CD14-positive monocyte (primary cell): ENCODE data around the gene SYNDIG1. TPM values are rescaled to one million over a fixed set of nuclear protein-coding genes. Genes with fewer than 3 reads are reported as not detected.

Source experiments
- DNase-seq, 3 donors: peaks; one replicate each; pipeline ENCODE4 v3.0.0-alpha.2; 2011 to 2022
- H2AFZ ChIP-seq: 2 replicates; pipeline ENCODE4 v1.6.0; 2012; ENCODE audit warnings: mild to moderate bottlenecking, low read depth, low read length, inconsistent platforms; ENCODE audit not compliant: insufficient read depth, poor library complexity, severe bottlenecking
- H3K27ac ChIP-seq, 2 donors: 1 replicate in 1 of 2; 2 replicates in 1 of 2; pipeline ENCODE4 v1.5.1; 2012 to 2013; ENCODE audit warnings: low read length in 2 of 2, control low read depth in 1 of 2, inconsistent platforms in 1 of 2, low read depth in 1 of 2, mild to moderate bottlenecking in 1 of 2
- H3K27me3 ChIP-seq, 2 donors: one replicate each; pipeline versions ENCODE4 v1.6.0 to v1.6.1; 2011 to 2013; ENCODE audit warnings: low read length in 2 of 2; ENCODE audit not compliant: control insufficient read depth in 2 of 2, insufficient read depth in 2 of 2
- H3K36me3 ChIP-seq, 2 donors: replicated peaks in 1 of 2; 1 replicate in 1 of 2; 2 replicates in 1 of 2; pipeline versions ENCODE4 v1.5.1 to v1.6.1; 2012 to 2013; ENCODE audit warnings: low read length in 2 of 2, control low read depth in 1 of 2, inconsistent platforms in 1 of 2, mild to moderate bottlenecking in 1 of 2; ENCODE audit not compliant: insufficient read depth in 2 of 2, control insufficient read depth in 1 of 2
- H3K4me1 ChIP-seq, 2 donors: 1 replicate in 1 of 2; 2 replicates in 1 of 2; pipeline versions ENCODE4 v1.5.1 to v1.6.1; 2012 to 2013; ENCODE audit warnings: low read length in 2 of 2, control low read depth in 1 of 2, inconsistent platforms in 1 of 2, mild to moderate bottlenecking in 1 of 2, moderate library complexity in 1 of 2; ENCODE audit not compliant: insufficient read depth in 2 of 2, control insufficient read depth in 1 of 2
- H3K4me2 ChIP-seq: replicated peaks from 2 replicates; pipeline ENCODE3; 2012; ENCODE audit warnings: low read length, moderate library complexity, mild to moderate bottlenecking; ENCODE audit not compliant: poor library complexity, severe bottlenecking; ENCODE audit errors: extremely low read depth
- H3K4me3 ChIP-seq, 3 experiments: fragments of 200-600 bp in 1 of 3; sonication (generic) in 1 of 3; replicated peaks in 1 of 3; 1 replicate in 2 of 3; 2 replicates in 1 of 3; pipeline ENCODE4 v1.5.1; 2011 to 2013; ENCODE audit warnings: low read length in 3 of 3, mild to moderate bottlenecking in 3 of 3, control low read depth in 2 of 3, low read depth in 2 of 3, inconsistent platforms in 1 of 3, moderate library complexity in 1 of 3
- H3K79me2 ChIP-seq: 2 replicates; pipeline ENCODE4 v1.6.0; 2012; ENCODE audit warnings: mild to moderate bottlenecking, control low read depth, inconsistent platforms, low read length, moderate library complexity; ENCODE audit not compliant: insufficient read depth
- H3K9ac ChIP-seq: 2 replicates; pipeline ENCODE4 v1.6.0; 2017; ENCODE audit warnings: low read length, mild to moderate bottlenecking; ENCODE audit not compliant: insufficient read depth, poor library complexity, severe bottlenecking
- H3K9me3 ChIP-seq, 2 donors: replicated peaks in 1 of 2; 1 replicate in 1 of 2; 2 replicates in 1 of 2; pipeline versions ENCODE4 v1.5.1 to v1.6.1; 2012 to 2013; ENCODE audit warnings: low read length in 2 of 2, control low read depth in 1 of 2; ENCODE audit not compliant: control insufficient read depth in 1 of 2, insufficient read depth in 1 of 2
- H4K20me1 ChIP-seq: 2 replicates; pipeline ENCODE4 v1.6.0; 2012; ENCODE audit warnings: mild to moderate bottlenecking, low read length, control low read depth, moderate library complexity; ENCODE audit not compliant: insufficient read depth
- H3K27ac Mint-ChIP-seq, 7 donors: one replicate each; pipeline ENCODE4 v1.8.0; 2020; ENCODE audit warnings: mild to moderate bottlenecking in 7 of 7, mixed read lengths in 7 of 7, moderate library complexity in 6 of 7, inconsistent platforms in 2 of 7
- H3K27me3 Mint-ChIP-seq, 3 donors: one replicate each; pipeline ENCODE4 v1.8.0; 2021 to 2022; ENCODE audit warnings: low read depth in 3 of 3, mild to moderate bottlenecking in 3 of 3, mixed read lengths in 3 of 3, moderate library complexity in 3 of 3, inconsistent platforms in 1 of 3
- H3K36me3 Mint-ChIP-seq, 2 donors: one replicate each; pipeline ENCODE4 v1.8.0; 2020; ENCODE audit warnings: mixed read lengths in 2 of 2, inconsistent platforms in 1 of 2, mild to moderate bottlenecking in 1 of 2
- H3K4me1 Mint-ChIP-seq: one replicate; pipeline ENCODE4 v1.8.0; 2020; ENCODE audit warnings: mild to moderate bottlenecking, mixed read lengths
- H3K4me3 Mint-ChIP-seq, 2 donors: one replicate each; pipeline ENCODE4 v1.8.0; 2020; ENCODE audit warnings: mild to moderate bottlenecking in 2 of 2, mixed read lengths in 2 of 2, moderate library complexity in 1 of 2
- H3K9me3 Mint-ChIP-seq, 7 donors: one replicate each; pipeline ENCODE4 v1.8.0; 2020 to 2022; ENCODE audit warnings: mixed read lengths in 7 of 7, mild to moderate bottlenecking in 6 of 7, moderate library complexity in 6 of 7, inconsistent platforms in 2 of 7
- WGBS: methylation state at CpG from one replicate; pipeline ENCODE4 v1.1.5; 2013; ENCODE audit warnings: missing lambda C conversion rate; ENCODE audit not compliant: insufficient coverage; 5-methylcytosine and 5-hydroxymethylcytosine counted together
- intact Hi-C, 2 donors: fragments of 100-400 bp; cut with micrococcal nuclease; formaldehyde crosslinking; loops; one replicate each; pipeline versions ENCODE4 v1.15.0 to v1.15.1; 2023
- polyA plus RNA-seq, 3 donors: library from polyadenylated mRNA; depleted of rRNA in 1 of 3; unstranded in 2 of 3; stranded (reverse) in 1 of 3; fragments of 300-500 nt in 2 of 3; fragments of >200 nt in 1 of 3; fragmentation: Illumina TruSeq in 2 of 3; gene quantifications; 1 replicate in 2 of 3; 2 replicates in 1 of 3; pipeline ENCODE4 v1.2.3, GENCODE V29; 2012 to 2021
- TF ChIP-seq, protein P1 (sequence below): fragments of 200-600 bp; IDR thresholded peaks from one replicate; pipeline ENCODE4 v1.8.0; 2022; ENCODE audit warnings: antibody characterized with exemption, mild to moderate bottlenecking

The SYNDIG1 gene
- polyA plus RNA-seq, 3 donors = not detected

GRCh38 chr20:24453869-24454268 is 15.6 kb upstream of the SYNDIG1 start:
- no peaks in the 10 kb centered on the region for H3K36me3 Mint-ChIP-seq
- Histone ChIP-seq H3K4me1 (no peaks in the 10 kb centered on the region), H4K20me1 (no peaks in the 10 kb centered on the region), H3K36me3 (no peaks in the 10 kb centered on the region), H3K9me3 (no peaks in the 10 kb centered on the region), H3K27me3 (no peaks in the 10 kb centered on the region), H3K4me2 (no peak overlapping the region), H3K79me2 (no peaks in the 10 kb centered on the region), H3K27ac (no peak overlapping the region), H3K4me3 (no peak overlapping the region), H2AFZ (no peak overlapping the region), H3K9ac (no peak overlapping the region)
- peaks cover 3% of the 10 kb centered on the region for H3K4me1 Mint-ChIP-seq
- intact Hi-C loops = no loop called here
- no CpG with 5 or more reads among the region's 2 CpGs for WGBS
- no peak overlapping the region for H3K4me3 Mint-ChIP-seq
- DNase-seq = no peak
- H3K27me3 Mint-ChIP-seq = peaks cover 0 to 5% (median 2%) of the 10 kb centered on the region in 3 donors
- no peak overlapping the region for H3K27ac Mint-ChIP-seq
- peaks cover 0 to 2% (median 0%) of the 10 kb centered on the region in 7 donors for H3K9me3 Mint-ChIP-seq
- TF ChIP-seq, protein P1, sequence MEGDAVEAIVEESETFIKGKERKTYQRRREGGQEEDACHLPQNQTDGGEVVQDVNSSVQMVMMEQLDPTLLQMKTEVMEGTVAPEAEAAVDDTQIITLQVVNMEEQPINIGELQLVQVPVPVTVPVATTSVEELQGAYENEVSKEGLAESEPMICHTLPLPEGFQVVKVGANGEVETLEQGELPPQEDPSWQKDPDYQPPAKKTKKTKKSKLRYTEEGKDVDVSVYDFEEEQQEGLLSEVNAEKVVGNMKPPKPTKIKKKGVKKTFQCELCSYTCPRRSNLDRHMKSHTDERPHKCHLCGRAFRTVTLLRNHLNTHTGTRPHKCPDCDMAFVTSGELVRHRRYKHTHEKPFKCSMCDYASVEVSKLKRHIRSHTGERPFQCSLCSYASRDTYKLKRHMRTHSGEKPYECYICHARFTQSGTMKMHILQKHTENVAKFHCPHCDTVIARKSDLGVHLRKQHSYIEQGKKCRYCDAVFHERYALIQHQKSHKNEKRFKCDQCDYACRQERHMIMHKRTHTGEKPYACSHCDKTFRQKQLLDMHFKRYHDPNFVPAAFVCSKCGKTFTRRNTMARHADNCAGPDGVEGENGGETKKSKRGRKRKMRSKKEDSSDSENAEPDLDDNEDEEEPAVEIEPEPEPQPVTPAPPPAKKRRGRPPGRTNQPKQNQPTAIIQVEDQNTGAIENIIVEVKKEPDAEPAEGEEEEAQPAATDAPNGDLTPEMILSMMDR = no peak

- Mint-ChIP-seq H3K9me3 (peaks cover 0 to 2% (median 0%) of the 10 kb centered on the region in 7 donors), H3K27me3 (peaks cover 0 to 6% (median 3%) of the 10 kb centered on the region in 3 donors), H3K4me3 (no peak overlapping the region), H3K36me3 (no peaks in the 10 kb centered on the region), H3K4me1 (peaks cover 3% of the 10 kb centered on the region), H3K27ac (no peak overlapping the region)
- no peaks in the 10 kb centered on the region for H3K79me2 ChIP-seq
- no peak for DNase-seq
- WGBS = 97% methylated on average over 4 of the region's 6 CpGs
- H3K36me3 ChIP-seq = no peaks in the 10 kb centered on the region
- H3K27me3 ChIP-seq = no peaks in the 10 kb centered on the region
- no peaks in the 10 kb centered on the region for H4K20me1 ChIP-seq
- H3K9ac ChIP-seq = no peak overlapping the region
- TF ChIP-seq, protein P1 = no peak
- intact Hi-C loops = no loop called here
- H3K4me1 ChIP-seq = no peaks in the 10 kb centered on the region
- H3K9me3 ChIP-seq = no peaks in the 10 kb centered on the region
- no peak overlapping the region for H2AFZ ChIP-seq
- H3K27ac ChIP-seq = no peak overlapping the region
- H3K4me3 ChIP-seq = no peak overlapping the region
- no peak overlapping the region for H3K4me2 ChIP-seq
These were observed 14.3 kb upstream of the SYNDIG1 start for GRCh38 chr20:24455081-24455480.
